ENCODE measurements around the gene BMF. TPM values are rescaled to one million over a fixed set of nuclear protein-coding genes. Genes with fewer than 3 reads are reported as not detected.

Gene BMF
- total RNA-seq, 1 donor from 2014 or later = 2.2 TPM

DNA sequence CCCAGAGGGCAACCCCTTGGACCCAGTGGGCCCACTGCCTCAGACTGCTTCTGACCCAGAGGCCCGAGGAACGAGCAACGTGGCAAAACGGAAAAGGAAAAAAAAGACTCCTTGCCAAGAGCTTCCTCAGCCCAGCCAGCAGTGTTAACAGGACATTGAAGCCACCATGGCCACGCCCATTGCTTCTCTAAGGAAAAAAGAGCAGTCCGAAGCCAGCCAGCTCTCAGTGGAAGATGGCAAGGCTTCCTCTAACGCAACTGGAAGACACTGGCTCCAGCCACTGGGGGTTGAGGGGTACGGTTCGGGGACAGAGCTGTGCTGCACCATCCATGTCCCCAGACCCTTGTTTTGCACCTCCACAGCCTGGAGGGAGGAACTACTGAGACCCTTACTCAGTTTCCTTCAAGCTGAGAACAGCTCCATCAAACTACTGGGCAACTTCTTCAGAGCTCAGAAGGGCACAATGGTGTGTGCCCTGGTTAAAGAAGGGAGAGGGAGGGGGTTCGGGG, 10.7 kb downstream of the BMF start:
- Histone ChIP-seq H3K9me3 (no peaks in the 10 kb centered on the region), H3K4me3 (no peak overlapping the region), H3K36me3 (no peaks in the 10 kb centered on the region), H3K27ac (peak overlapping the region; percentile 92), H3K27me3 (no peaks in the 10 kb centered on the region), H3K4me1 (peaks cover 45 to 77% of the 10 kb centered on the region in 2 donors)
- intact Hi-C loops (cut with DNase I) = loop anchor here (5.0 kb wide), 1 partner anchor 176 kb away; the partner anchor contains the start of gene GPR176
- peak in 1 of 2 donors; percentile 85 for DNase-seq (ENCODE audit: low spot score in 2 of 2)
- TF ChIP-seq, protein P1, sequence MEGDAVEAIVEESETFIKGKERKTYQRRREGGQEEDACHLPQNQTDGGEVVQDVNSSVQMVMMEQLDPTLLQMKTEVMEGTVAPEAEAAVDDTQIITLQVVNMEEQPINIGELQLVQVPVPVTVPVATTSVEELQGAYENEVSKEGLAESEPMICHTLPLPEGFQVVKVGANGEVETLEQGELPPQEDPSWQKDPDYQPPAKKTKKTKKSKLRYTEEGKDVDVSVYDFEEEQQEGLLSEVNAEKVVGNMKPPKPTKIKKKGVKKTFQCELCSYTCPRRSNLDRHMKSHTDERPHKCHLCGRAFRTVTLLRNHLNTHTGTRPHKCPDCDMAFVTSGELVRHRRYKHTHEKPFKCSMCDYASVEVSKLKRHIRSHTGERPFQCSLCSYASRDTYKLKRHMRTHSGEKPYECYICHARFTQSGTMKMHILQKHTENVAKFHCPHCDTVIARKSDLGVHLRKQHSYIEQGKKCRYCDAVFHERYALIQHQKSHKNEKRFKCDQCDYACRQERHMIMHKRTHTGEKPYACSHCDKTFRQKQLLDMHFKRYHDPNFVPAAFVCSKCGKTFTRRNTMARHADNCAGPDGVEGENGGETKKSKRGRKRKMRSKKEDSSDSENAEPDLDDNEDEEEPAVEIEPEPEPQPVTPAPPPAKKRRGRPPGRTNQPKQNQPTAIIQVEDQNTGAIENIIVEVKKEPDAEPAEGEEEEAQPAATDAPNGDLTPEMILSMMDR (IDR thresholded peaks at IDR 0.05) = no peak

DNA sequence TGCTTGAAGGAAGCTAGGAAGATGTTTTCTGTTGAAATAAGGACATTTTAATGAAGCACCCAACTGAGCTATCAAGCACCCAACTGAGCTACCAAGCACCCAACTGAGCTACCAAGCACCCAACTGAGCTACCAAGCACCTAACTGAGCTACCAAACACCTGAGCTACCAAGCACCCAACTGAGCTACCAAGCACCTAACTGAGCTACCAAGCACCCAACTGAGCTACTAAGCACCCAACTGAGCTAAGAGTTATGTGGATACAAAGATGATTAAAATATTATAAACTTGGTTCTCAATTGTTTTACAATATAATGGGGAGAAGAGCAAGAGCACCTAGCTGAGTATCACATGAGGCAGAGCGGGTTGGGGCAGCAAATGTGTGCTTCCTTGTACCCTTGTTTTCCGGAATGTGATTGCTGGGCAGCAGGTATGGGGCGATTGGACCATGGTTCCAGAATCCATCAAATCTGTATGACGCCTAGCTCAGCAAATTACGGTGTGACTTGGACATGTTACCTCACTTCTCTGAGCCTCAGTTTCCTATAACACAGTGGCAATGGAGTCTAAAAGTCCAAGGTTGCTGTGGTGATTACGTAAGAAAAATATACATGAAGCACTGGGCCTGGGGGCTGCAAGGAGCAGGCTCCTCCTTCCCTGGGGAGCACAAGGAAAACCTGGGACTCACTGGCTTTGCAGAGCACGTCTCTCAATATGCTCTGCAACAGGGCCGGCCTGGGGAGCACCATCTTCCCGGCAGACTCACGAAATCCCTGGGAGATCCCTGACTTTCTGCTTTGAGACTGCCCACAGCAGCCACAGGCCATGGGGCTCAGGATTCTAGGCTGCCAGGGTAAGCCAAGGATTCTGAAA, 11.3 kb downstream of the BMF start:
- TF ChIP-seq, protein P1 (IDR thresholded peaks at IDR 0.05) = no peak
- no peaks in the 10 kb centered on the region for H3K36me3 ChIP-seq
- DNase-seq (ENCODE audit: low spot score in 2 of 2) = no peak
- H3K4me1 ChIP-seq = peaks cover 44 to 76% of the 10 kb centered on the region in 2 donors
- intact Hi-C loops (cut with DNase I) = loop anchor here (5.0 kb wide), 1 partner anchor 175 kb away; the partner anchor contains the start of gene GPR176
- no peak overlapping the region for H3K4me3 ChIP-seq
- H3K9me3 ChIP-seq = no peaks in the 10 kb centered on the region
- peak overlapping the region; percentile 92 for H3K27ac ChIP-seq
- no peaks in the 10 kb centered on the region for H3K27me3 ChIP-seq

GRCh38 chr15:40096094-40096891, 12.4 kb downstream of the BMF start:
- DNase-seq (ENCODE audit: low spot score in 2 of 2) = no peak
- TF ChIP-seq, protein P1 (IDR thresholded peaks at IDR 0.05) = no peak
- intact Hi-C loops (cut with DNase I) = loop anchor here (5.0 kb wide), 1 partner anchor 174 kb away; the partner anchor contains the start of gene GPR176

DNA sequence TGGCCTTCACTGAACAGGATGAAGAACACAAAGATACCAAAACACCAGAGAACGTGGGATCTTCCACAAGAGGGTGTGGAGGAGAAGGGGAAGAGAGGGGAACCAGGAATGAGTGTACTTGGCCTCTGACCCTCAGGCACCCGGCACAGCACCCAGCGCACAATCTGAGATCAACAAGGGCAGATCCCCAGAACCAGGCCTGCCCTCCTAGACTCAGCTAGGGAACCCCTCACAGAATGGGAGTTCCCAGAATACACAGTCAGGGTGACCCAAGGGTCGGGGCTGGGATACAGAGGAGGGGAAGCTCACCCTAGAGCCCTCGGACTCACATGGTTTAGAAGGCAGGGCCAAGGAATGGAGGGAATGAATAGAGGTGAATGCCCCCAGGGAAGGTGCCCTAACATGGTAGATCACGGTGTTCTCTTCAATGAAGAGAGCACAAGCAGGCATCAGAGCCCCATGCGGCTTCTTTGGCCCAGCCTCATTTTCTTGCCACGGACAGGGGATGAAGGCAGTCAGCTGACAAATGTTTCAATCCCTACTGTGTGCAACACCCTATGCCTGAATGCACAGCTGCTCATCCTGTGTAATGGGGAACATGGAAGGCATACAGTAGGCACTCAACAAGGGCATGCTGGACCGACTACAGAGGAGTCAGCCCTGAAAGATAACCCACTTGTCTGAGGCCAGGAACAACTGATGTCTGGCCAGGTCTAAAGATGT, 13.1 kb downstream of the BMF start:
- peak overlapping the region; percentile 92 for H3K27ac ChIP-seq
- TF ChIP-seq, protein P1 (IDR thresholded peaks at IDR 0.05) = no peak
- H3K27me3 ChIP-seq = no peaks in the 10 kb centered on the region
- intact Hi-C loops (cut with DNase I) = loop anchor here (5.0 kb wide), 1 partner anchor 173 kb away; the partner anchor contains the start of gene GPR176
- DNase-seq (ENCODE audit: low spot score in 2 of 2) = no peak
- H3K4me1 ChIP-seq = peaks cover 32 to 69% of the 10 kb centered on the region in 2 donors
- no peak overlapping the region for H3K4me3 ChIP-seq
- peaks cover 0 to 7% of the 10 kb centered on the region in 2 donors for H3K36me3 ChIP-seq
- H3K9me3 ChIP-seq = no peaks in the 10 kb centered on the region

More at GRCh38 chr15:40096094-40096891, 12.4 kb downstream of the BMF start:
- Histone ChIP-seq H3K4me3 (no peak overlapping the region), H3K9me3 (no peaks in the 10 kb centered on the region), H3K4me1 (peaks cover 34 to 75% of the 10 kb centered on the region in 2 donors), H3K27ac (peak overlapping the region; percentile 92), H3K27me3 (no peaks in the 10 kb centered on the region), H3K36me3 (peaks cover 0 to 4% of the 10 kb centered on the region in 2 donors)

DNA sequence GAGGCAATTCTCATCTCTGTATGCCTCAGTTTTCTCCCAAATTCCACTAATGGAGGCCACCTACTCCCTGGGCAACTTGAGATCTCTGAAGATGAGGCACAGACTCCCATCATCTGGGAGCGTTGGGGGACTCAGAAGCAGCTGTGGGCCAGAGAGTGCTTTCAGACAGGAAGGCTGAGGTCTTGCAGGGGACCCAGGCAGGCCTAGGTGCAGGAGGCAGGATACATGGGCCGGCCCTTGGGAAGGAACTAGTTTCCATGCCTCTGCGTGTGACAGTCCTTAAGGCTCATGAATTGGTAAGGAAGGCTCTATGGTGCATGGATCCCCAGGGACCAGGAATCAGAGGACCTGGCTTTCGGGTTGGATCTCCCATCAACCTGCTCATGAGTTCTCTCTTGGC, 14.5 kb downstream of the BMF start:
- Histone ChIP-seq H3K27ac (peak overlapping the region; percentile 21 to 56), H3K4me1 (peaks cover 20 to 64% of the 10 kb centered on the region in 2 donors), H3K4me3 (no peak overlapping the region), H3K36me3 (peaks cover 0 to 7% of the 10 kb centered on the region in 2 donors), H3K27me3 (no peaks in the 10 kb centered on the region), H3K9me3 (no peaks in the 10 kb centered on the region)
- no peak for DNase-seq (ENCODE audit: low spot score in 2 of 2)
- TF ChIP-seq, protein P1 (IDR thresholded peaks at IDR 0.05) = no peak
- intact Hi-C loops (cut with DNase I) = no loop called here
